K562 (cell line): ENCODE measurements around the gene PSG3.

ENCODE experiments used
- ATF4 ChIP-seq: fragments of 450-650 bp; formaldehyde crosslinking; IDR thresholded peaks from 2 replicates; pipeline ENCODE4 v1.4.0; 2022; ENCODE audit warnings: mild to moderate bottlenecking, moderate library complexity
- CTCF ChIP-seq, 3 experiments: IDR thresholded peaks in 2 of 3; conservative IDR thresholded peaks in 1 of 3; 2 replicates each; pipeline ENCODE4 v1.5.1; 2011 to 2012; ENCODE audit warnings: low read length in 3 of 3, mild to moderate bottlenecking in 3 of 3, control low read depth in 2 of 3, improper control_type of control experiment in 1 of 3, inconsistent platforms in 1 of 3, low read depth in 1 of 3, mixed read lengths in 1 of 3, moderate library complexity in 1 of 3; ENCODE audit not compliant: insufficient read depth in 2 of 3
- KAT7 ChIP-seq: sonication (generic); formaldehyde crosslinking; IDR thresholded peaks from 2 replicates; pipeline ENCODE4 v1.8.0; 2022; ENCODE audit warnings: missing genetic modification reagents, mild to moderate bottlenecking, borderline replicate concordance
- XRCC5 ChIP-seq: fragments of 200-400 bp; formaldehyde crosslinking; IDR thresholded peaks from 2 replicates; pipeline ENCODE4 v1.6.1; 2017; ENCODE audit warnings: low read depth, mild to moderate bottlenecking, low read length

- TF ChIP-seq CTCF (IDR thresholded peaks at IDR 0.05 in 2 of 3, conservative IDR thresholded peaks at IDR 0.05 in 1 of 3; ENCODE audit: insufficient read depth in 2 of 3, low read depth in 1 of 3, low read length in 3 of 3) (peak; percentile 56 to 72 (median 62)), XRCC5 (no peak), ATF4 (CRISPR knock-in tag) (no peak), KAT7 (CRISPR knock-in tag) (no peak)
These were observed 46.4 kb downstream of the PSG3 start for GRCh38 chr19:42693760-42694350.
